Activated CD8-positive, alpha-beta memory T cell treated with anti-CD3 and anti-CD28 coated beads for 1 hour (primary cell): ENCODE results near the gene KCNJ15.
"Not testable (repeated sequence)": the region's sequence is repeated elsewhere in the genome, so short reads cannot be mapped to it uniquely, and the experiment has no call there.

Experiments used
- DNase-seq, 2 donors: peaks; one replicate each; pipeline ENCODE4 v3.0.0-alpha.2; 2020; ENCODE audit warnings: low read depth in 1 of 2; ENCODE audit errors: extremely low read depth in 1 of 2

KCNJ15 gene

GRCh38 chr21:38256599-38257302 lies at the start of gene KCNJ15:
KCNJ15 (plus strand) TSS chr21:38256991; CDS start chr21:38299262, 42,271 bp downstream.
- no peak for DNase-seq

- DNase-seq: no peak
These were observed 48.7 kb upstream of the KCNJ15 start for GRCh38 chr21:38208118-38208517.

GRCh38 chr21:38211321-38211720 lies 45.5 kb upstream of the KCNJ15 start:
- DNase-seq: no peak

GRCh38 chr21:38212706-38213105 lies 44.1 kb upstream of the KCNJ15 start:
- no peak for DNase-seq

- peak; percentile 3 to 35 for DNase-seq
These were observed 37.7 kb upstream of the KCNJ15 start for GRCh38 chr21:38219049-38219628.

GRCh38 chr21:38220270-38220737 lies 36.5 kb upstream of the KCNJ15 start:
- no peak for DNase-seq

GRCh38 chr21:38221594-38221993 lies 35.2 kb upstream of the KCNJ15 start:
- no peak for DNase-seq

- DNase-seq: no peak
These were observed 32.8 kb upstream of the KCNJ15 start for GRCh38 chr21:38223893-38224540.

GRCh38 chr21:38227401-38227800 lies 29.4 kb upstream of the KCNJ15 start:
- DNase-seq: no peak

GRCh38 chr21:38228115-38228514 lies 28.7 kb upstream of the KCNJ15 start:
- DNase-seq: no peak

- DNase-seq: no peak
These were observed 28.3 kb upstream of the KCNJ15 start for GRCh38 chr21:38228537-38228936.

GRCh38 chr21:38229260-38229877 lies 27.4 kb upstream of the KCNJ15 start:
- DNase-seq: no peak

- DNase-seq: no peak
These were observed 22.2 kb upstream of the KCNJ15 start for GRCh38 chr21:38234395-38235142.

GRCh38 chr21:38235251-38235650 lies 21.5 kb upstream of the KCNJ15 start:
- not testable (repeated sequence) for DNase-seq

- no peak for DNase-seq
These were observed 20.6 kb upstream of the KCNJ15 start for GRCh38 chr21:38236232-38236631.

- DNase-seq: no peak
These were observed 17.1 kb upstream of the KCNJ15 start for GRCh38 chr21:38239672-38240071.

- DNase-seq: no peak
These were observed 16.7 kb upstream of the KCNJ15 start for GRCh38 chr21:38240129-38240528.

GRCh38 chr21:38241029-38241740 lies 15.6 kb upstream of the KCNJ15 start:
- DNase-seq: no peak

GRCh38 chr21:38242061-38242460 lies 14.7 kb upstream of the KCNJ15 start:
- no peak for DNase-seq

GRCh38 chr21:38243732-38244406 lies 12.9 kb upstream of the KCNJ15 start:
- no peak for DNase-seq
